ENCODE data around the gene LRCH4.

The LRCH4 gene

GRCh38 chr7:100582041-100582579, 3.8 kb downstream of the LRCH4 start:
- DNase-seq (ENCODE audit: low read depth), result no peak
- TF ChIP-seq CTCF (IDR thresholded peaks at IDR 0.05; ENCODE audit: insufficient read depth, low read depth, low read length, missing control alignments), result no peak
- no peak overlapping the region for H3K4me3 ChIP-seq (ENCODE audit: low read depth, low read length)

- no peak for DNase-seq (ENCODE audit: low read depth)
- no peak for TF ChIP-seq CTCF (IDR thresholded peaks at IDR 0.05; ENCODE audit: insufficient read depth, low read depth, low read length, missing control alignments)
- H3K4me3 ChIP-seq (ENCODE audit: low read depth, low read length), result no peak overlapping the region
Measured at GRCh38 chr7:100580466-100581283, 5.3 kb downstream of the LRCH4 start.

- no peak for DNase-seq (ENCODE audit: low read depth)
- no peak for TF ChIP-seq CTCF (IDR thresholded peaks at IDR 0.05; ENCODE audit: insufficient read depth, low read depth, low read length, missing control alignments)
- H3K4me3 ChIP-seq (ENCODE audit: low read depth, low read length), result no peak overlapping the region
Measured at GRCh38 chr7:100578246-100579183, 7.4 kb downstream of the LRCH4 start.

- no peak overlapping the region for H3K4me3 ChIP-seq (ENCODE audit: low read depth, low read length)
- DNase-seq (ENCODE audit: low read depth), result no peak
- no peak for TF ChIP-seq CTCF (IDR thresholded peaks at IDR 0.05; ENCODE audit: insufficient read depth, low read depth, low read length, missing control alignments)
Measured at GRCh38 chr7:100577507-100577906, 8.4 kb downstream of the LRCH4 start.

- TF ChIP-seq CTCF (IDR thresholded peaks at IDR 0.05; ENCODE audit: insufficient read depth, low read depth, low read length, missing control alignments), result no peak
- no peak overlapping the region for H3K4me3 ChIP-seq (ENCODE audit: low read depth, low read length)
- no peak for DNase-seq (ENCODE audit: low read depth)
Measured at GRCh38 chr7:100577103-100577502, 8.8 kb downstream of the LRCH4 start.

GRCh38 chr7:100576384-100576993, 9.4 kb downstream of the LRCH4 start:
- H3K4me3 ChIP-seq (ENCODE audit: low read depth, low read length), result no peak overlapping the region
- no peak for TF ChIP-seq CTCF (IDR thresholded peaks at IDR 0.05; ENCODE audit: insufficient read depth, low read depth, low read length, missing control alignments)
- no peak for DNase-seq (ENCODE audit: low read depth)

Measured in GM12865 (cell line).